Fibroblast of mammary gland (primary cell): ENCODE results near the gene SLC35G6.
"Not testable (repeated sequence)": the region's sequence is repeated elsewhere in the genome, so short reads cannot be mapped to it uniquely, and the experiment has no call there.

Experiments
- DNase-seq: peaks from one replicate; pipeline ENCODE4 v3.0.0-alpha.2; 2010; ENCODE audit warnings: low read depth
- H3K4me3 ChIP-seq: 2 replicates; pipeline ENCODE4 v1.5.1; 2011; ENCODE audit warnings: low read depth, mild to moderate bottlenecking, low read length, moderate library complexity; ENCODE audit not compliant: control insufficient read depth
- TF ChIP-seq, protein P1 (sequence below): conservative IDR thresholded peaks from 2 replicates; pipeline ENCODE4 v1.5.1; 2011; ENCODE audit warnings: low read depth, low read length, inconsistent platforms; ENCODE audit not compliant: control insufficient read depth, insufficient read depth

The SLC35G6 gene

DNA sequence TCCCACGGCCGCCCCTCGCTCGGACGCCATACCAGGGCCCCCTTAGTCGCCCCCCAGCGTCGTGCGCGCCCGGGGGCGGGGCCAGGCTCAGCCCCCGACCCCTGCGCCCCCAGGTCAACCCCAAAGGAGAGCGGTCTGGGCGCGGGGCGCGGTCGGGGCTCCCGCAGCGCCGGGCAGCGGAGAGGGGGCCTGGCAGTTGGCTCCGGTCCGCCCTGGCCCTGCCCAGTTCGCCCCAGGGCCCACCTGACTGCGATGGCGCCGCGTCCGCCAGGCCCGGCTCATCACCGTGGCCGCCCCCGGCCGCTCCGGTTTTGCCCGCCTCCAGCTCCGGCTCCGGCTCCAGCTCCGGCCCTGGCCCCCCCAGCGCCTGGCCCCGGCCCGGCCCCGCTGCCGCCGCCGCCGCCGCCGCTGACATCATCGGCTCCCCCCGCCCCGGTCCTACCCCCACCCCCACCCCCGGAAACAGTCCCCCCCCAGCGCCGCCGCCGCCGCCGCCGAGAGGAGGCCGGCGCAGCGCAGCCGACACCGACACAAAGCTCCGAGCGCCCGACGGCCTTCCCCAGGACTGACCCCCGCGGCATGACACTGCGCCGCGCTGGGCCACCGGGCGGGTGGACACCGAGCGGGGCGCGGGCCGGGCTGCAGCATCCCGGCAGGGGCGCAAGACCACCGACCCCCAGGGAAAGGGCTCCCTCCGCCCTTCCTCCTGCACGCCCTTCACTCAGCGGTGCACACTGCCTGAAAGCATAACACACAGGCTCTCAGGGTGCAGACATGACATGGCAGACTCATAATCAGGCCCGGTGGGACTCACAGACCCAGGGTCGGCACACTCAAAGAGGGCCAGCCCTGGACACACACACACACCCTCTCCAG is 1.8 kb upstream of the SLC35G6 start, which contains the start of gene ZBTB4:
TSS of gene ZBTB4 (minus strand) at position 419 of the 876 bp plus-strand sequence. CDS start 12,830 bp downstream, outside the sequence.
- H3K4me3 ChIP-seq: peak within 1 kb of the TSS; percentile 68
- DNase-seq: peak; percentile 22
- TF ChIP-seq, protein P1, sequence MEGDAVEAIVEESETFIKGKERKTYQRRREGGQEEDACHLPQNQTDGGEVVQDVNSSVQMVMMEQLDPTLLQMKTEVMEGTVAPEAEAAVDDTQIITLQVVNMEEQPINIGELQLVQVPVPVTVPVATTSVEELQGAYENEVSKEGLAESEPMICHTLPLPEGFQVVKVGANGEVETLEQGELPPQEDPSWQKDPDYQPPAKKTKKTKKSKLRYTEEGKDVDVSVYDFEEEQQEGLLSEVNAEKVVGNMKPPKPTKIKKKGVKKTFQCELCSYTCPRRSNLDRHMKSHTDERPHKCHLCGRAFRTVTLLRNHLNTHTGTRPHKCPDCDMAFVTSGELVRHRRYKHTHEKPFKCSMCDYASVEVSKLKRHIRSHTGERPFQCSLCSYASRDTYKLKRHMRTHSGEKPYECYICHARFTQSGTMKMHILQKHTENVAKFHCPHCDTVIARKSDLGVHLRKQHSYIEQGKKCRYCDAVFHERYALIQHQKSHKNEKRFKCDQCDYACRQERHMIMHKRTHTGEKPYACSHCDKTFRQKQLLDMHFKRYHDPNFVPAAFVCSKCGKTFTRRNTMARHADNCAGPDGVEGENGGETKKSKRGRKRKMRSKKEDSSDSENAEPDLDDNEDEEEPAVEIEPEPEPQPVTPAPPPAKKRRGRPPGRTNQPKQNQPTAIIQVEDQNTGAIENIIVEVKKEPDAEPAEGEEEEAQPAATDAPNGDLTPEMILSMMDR: no peak

DNA sequence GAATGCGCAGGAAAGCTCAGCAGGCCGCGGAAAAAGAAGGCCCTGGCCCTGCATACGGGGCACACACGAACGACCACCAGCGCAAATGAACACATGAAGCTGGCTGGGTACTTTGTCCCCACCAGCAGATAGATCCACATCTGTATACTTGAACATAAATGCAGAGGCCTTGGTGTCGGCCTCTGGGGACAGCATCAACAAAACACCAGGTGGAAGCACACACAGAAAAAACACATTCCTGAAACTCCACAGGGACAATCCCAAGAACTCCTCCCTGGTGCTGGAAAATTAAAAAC is 1.2 kb upstream of the SLC35G6 start:
- peak; percentile 11 for DNase-seq
- TF ChIP-seq, protein P1: no peak
- H3K4me3 ChIP-seq: peak overlapping the region; percentile 50

DNA sequence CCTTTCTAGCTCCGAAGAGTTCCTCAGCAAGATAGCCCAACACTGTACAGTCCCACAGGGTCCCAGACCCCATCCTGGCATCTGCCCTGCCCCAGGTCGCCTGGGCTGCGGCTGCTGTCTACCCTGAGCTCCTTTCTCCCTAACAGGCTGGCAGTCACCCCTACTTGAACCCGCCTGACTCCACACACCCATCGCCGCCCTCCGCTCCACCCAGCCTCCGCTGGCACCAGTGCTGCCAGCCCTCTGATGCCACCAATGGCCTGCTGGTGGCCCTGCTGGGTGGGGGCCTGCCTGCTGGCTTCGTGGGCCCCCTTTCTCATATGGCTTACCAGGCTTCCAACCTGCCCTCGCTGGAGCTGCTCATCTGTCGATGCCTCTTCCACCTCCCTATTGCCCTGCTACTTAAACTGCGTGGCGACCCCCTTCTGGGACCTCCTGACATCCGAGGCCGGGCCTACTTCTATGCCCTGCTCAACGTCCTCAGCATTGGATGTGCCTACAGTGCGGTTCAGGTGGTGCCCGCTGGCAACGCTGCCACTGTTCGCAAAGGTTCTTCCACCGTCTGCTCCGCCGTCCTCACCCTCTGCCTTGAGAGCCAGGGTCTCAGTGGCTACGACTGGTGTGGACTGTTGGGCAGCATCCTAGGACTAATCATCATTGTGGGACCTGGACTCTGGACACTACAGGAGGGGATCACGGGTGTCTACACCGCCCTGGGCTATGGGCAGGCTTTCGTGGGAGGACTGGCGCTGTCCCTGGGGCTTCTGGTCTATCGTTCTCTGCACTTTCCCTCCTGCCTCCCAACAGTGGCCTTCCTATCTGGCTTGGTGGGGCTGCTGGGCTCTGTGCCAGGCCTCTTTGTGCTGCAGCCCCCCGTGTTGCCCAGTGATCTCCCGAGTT is 846 bp downstream of the SLC35G6 start:
- H3K4me3 ChIP-seq, DNase-seq: not testable (repeated sequence)

DNA sequence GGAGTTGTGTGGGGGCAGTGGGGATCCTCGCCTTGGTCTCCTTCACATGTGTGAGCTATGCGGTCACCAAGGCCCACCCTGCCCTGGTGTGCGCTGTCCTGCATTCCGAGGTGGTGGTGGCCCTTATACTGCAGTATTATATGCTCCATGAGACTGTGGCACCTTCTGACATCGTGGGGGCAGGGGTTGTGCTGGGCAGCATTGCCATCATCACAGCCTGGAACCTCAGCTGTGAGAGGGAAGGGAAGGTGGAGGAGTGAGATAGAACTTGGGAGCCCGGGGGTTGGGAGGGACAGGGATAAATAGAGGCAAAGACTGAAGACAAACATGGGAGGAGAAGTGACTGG is 1.5 kb downstream of the SLC35G6 start:
- peak overlapping the region; percentile 72 for H3K4me3 ChIP-seq
- not testable (repeated sequence) for DNase-seq

DNA sequence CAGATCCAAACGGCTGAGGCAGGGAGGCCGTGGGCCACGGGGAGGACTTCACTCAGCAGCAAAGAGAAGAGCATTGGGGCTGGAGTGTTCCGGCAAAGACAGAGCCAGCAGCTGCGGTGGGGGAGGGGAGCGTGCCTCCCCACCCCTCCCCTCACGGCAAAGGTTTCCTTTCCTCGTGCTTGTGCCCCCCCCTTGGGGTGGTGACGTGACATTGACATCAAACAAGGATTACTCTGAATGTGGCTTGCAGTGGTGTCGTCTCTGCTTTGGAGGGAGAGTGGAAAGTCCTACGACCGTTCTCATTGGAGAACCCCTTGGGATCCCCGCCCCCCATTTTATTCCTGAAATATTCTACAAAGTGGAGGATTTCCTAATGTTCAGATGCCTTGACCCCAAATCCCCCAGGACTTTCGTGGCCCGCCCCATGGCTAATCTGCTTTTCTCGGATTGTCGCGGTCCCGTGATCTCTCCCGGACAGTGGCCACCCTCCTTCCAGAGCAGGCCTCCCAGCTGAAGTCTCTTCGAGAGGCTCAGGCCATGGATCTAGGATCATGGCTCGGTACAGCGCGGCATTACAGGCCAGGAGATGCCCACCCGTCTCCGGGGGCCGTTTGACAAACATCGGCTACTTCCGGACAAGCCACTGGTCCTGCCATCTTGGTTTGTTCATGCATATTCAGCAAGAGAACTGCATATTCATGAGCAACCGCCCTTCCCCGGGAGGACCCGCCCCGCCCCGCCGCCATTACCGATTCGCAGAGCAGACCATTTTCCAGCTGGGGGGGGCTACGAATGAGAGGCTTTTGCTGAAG is 2.2 kb downstream of the SLC35G6 start:
- TF ChIP-seq, protein P1: no peak
- peak overlapping the region; percentile 72 for H3K4me3 ChIP-seq
- DNase-seq: peak; percentile 91

DNA sequence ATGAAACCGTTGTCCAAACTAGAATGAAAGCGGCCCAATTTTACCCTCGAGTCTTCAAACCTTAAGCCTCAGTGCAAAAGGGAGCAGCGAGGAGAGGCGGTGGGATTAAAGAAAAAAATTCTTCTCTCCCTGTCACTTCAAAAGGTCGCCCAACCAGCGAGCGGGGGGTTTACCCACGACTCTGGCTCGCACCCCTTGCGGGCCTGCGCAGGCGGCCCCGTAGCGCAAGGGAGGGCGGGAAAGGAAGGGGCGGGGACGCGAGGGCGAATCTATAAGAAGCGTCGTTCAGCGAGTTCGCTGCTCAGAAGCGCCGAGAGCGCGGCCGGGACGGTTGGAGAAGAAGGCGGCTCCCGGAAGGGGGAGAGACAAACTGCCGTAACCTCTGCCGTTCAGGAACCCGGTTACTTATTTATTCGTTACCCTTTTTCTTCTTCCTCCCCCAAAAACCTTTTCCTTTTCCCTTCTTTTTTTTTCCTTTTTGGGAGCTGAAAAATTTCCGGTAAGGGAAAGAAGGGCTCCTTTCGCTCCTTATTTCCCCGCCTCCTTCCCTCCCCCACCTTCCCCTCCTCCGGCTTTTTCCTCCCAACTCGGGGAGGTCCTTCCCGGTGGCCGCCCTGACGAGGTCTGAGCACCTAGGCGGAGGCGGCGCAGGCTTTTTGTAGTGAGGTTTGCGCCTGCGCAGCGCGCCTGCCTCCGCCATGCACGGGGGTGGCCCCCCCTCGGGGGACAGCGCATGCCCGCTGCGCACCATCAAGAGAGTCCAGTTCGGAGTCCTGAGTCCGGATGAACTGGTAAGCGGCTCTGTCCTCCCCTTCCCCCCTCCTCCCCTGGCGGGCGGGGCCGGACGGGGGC is 3.0 kb downstream of the SLC35G6 start, which contains the start of gene POLR2A:
TSS of gene POLR2A (plus strand) at position 300 of the 852 bp plus-strand sequence.
- TF ChIP-seq, protein P1: no peak
- H3K4me3 ChIP-seq: peak within 1 kb of the TSS; percentile 72

More for the DNA sequence above, 3.0 kb downstream of the SLC35G6 start, which contains the start of gene POLR2A:
- DNase-seq: peak; percentile 98
